SK-N-SH (cell line): ENCODE measurements around the gene FOXP1.

ENCODE experiments used
- CTCF ChIP-seq: fragments of 200-600 bp; sonication (generic); IDR thresholded peaks from 2 replicates; pipeline ENCODE4 v1.6.1; 2017; ENCODE audit warnings: antibody characterized with exemption, mild to moderate bottlenecking, moderate library complexity
- RXRA ChIP-seq: IDR thresholded peaks from 2 replicates; pipeline ENCODE4 v1.4.0; 2012; ENCODE audit warnings: low read depth, mild to moderate bottlenecking, borderline replicate concordance
- TAF1 ChIP-seq: IDR thresholded peaks from 2 replicates; pipeline ENCODE4 v1.6.1; 2012; ENCODE audit warnings: low read depth, mild to moderate bottlenecking, low read length, moderate library complexity, borderline replicate concordance
- TCF12 ChIP-seq: IDR thresholded peaks from 2 replicates; pipeline ENCODE4 v1.4.0; 2012
- TEAD4 ChIP-seq: IDR thresholded peaks from 2 replicates; pipeline ENCODE4 v1.4.0; 2012; ENCODE audit warnings: mild to moderate bottlenecking, borderline replicate concordance; ENCODE audit not compliant: insufficient read depth
- TF ChIP-seq, protein P1 (sequence below): IDR thresholded peaks from 2 replicates; pipeline ENCODE4 v1.4.0; 2012; ENCODE audit warnings: low read depth, borderline replicate concordance

DNA sequence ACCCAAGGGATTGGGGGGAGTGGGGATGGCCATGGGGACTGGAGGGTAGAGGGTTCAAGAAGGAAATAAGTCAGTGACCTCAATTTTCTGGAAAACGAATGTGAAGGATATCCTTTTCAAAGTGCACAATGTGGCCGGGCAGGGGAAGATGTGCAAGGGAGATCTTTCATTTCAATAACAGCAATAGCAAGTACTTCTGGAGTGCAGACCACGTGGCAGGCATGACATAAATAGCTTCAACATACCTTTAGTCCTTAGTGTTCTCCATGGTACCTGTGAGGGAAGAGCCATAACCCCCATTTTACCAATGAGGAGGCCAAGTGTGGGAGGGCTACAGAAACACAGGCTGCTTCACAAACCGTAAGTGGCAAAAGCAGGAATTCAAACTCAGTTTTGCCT is 138.7 kb downstream of the FOXP1 start:
- TF ChIP-seq CTCF (no peak), RXRA (no peak), TAF1 (no peak), TCF12 (no peak), TEAD4 (no peak)
- TF ChIP-seq, protein P1, sequence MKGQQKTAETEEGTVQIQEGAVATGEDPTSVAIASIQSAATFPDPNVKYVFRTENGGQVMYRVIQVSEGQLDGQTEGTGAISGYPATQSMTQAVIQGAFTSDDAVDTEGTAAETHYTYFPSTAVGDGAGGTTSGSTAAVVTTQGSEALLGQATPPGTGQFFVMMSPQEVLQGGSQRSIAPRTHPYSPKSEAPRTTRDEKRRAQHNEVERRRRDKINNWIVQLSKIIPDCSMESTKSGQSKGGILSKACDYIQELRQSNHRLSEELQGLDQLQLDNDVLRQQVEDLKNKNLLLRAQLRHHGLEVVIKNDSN, result no peak
